ENCODE measurements around the gene GGT6.

GRCh38 chr17:4583206-4583605 lies 22.8 kb upstream of the GGT6 start:
- TF ChIP-seq EZH2 (IDR thresholded peaks at IDR 0.05; ENCODE audit: low read length) (no peak), CTCF (optimal IDR thresholded peaks at IDR 0.05 in 1 of 3, IDR thresholded peaks at IDR 0.05 in 1 of 3, conservative IDR thresholded peaks at IDR 0.05 in 1 of 3; ENCODE audit: extremely low read depth in 1 of 3, insufficient read depth in 2 of 3, low read length in 3 of 3) (no peak)

Measured in keratinocyte (primary cell).